GM12874 (cell line): Measurements from ENCODE around the gene CPB2.

Source experiments
- CTCF ChIP-seq: IDR thresholded peaks from 2 replicates; pipeline ENCODE4 v1.5.1; 2011; ENCODE audit warnings: low read depth, mild to moderate bottlenecking, control low read depth, low read length, moderate library complexity; ENCODE audit not compliant: insufficient read depth

The CPB2 gene

DNA sequence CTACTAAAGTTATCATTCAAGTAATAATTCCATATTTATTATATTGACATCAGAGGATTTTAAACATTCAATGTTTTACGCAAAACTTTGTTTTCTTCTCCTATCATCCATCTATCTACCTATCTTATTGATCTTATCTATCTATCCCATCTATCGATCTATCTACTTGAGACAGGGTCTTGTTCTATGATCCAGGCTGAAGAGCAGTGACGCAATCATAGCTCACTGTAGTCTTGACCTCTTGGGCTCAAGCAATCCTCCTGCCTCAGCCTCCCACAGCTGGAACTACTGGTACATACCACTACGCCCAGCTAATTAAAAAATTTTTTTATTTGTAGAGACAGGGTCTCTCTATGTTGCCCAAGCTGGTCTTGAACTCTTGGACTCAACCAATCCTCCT, 79.7 kb downstream of the CPB2 start:
- TF ChIP-seq CTCF, result no peak

GRCh38 chr13:46022481-46022880, 82.4 kb downstream of the CPB2 start:
- TF ChIP-seq CTCF, result no peak

- TF ChIP-seq CTCF, result no peak
Observed at GRCh38 chr13:46016216-46016615, 88.6 kb downstream of the CPB2 start.

DNA sequence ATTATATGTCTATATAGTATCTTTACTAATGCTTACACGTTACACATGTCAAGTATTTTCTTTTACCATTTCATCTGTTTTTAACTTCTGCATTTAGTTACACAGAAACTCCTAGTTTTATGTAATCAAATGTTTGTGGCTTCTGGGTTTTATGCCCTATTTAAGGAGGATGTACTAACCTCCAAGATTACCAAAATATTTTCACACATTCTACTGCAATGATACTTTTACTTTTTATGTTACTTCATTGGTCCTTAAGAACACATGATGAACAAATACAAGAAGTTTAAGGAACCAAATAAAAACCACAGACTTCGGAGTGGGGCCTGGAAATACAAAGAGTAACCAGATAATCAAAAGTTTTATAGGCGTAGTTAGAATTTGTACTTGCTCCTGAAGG, 89.5 kb downstream of the CPB2 start:
- no peak for TF ChIP-seq CTCF

- no peak for TF ChIP-seq CTCF
Observed at GRCh38 chr13:46012404-46012803, 92.4 kb downstream of the CPB2 start.

DNA sequence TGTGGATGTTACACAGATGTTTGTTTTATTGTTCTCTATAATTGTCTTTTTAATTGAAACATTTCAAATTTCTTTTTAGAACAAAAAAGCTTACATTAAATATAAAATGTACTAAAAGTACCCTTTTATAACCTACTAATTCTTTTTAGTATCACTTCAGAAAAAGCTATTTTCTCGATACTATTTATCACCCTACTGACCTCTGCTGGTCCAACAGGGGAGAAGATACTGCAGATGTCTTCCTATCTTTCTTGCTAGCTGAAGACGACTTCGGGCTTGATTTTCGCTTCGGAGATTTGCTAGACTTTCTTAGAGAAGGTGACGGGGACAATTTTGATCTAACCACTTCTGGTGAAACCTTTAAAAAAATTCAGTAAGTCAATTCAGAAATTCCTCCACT, 94.7 kb downstream of the CPB2 start:
- no peak for TF ChIP-seq CTCF

- no peak for TF ChIP-seq CTCF
Observed at GRCh38 chr13:46008631-46009030, 96.2 kb downstream of the CPB2 start.
